GM12872 (cell line): ENCODE results near the gene GDNF.

Source experiments
- CTCF ChIP-seq: IDR thresholded peaks from 3 replicates; pipeline ENCODE4 v1.5.1; 2011; ENCODE audit warnings: low read depth, mild to moderate bottlenecking, low read length, moderate library complexity; ENCODE audit not compliant: insufficient read depth

Gene GDNF

GRCh38 chr5:37767251-37767650, 72.6 kb downstream of the GDNF start:
- TF ChIP-seq CTCF = no peak
